Measurements from ENCODE around the gene TMEM50B. TPM values are rescaled to one million over a fixed set of nuclear protein-coding genes. Genes with fewer than 3 reads are reported as not detected.

TMEM50B gene
- 67.5 and 88.0 TPM in 2 replicates for total RNA-seq
- 73.1 and 80.9 TPM in 2 replicates for polyA plus RNA-seq

GRCh38 chr21:33479679-33480480, at the start of gene TMEM50B:
Gene TMEM50B (minus strand): TSS chr21:33479974. CDS start chr21:33468885, 11,089 bp downstream.
- Histone ChIP-seq H3K36me3 (replicated peaks; ENCODE audit: insufficient read depth, low read depth) (no peaks in the 10 kb centered on the region), H3K27me3 (no peaks in the 10 kb centered on the region), H3K4me1 (ENCODE audit: insufficient read depth) (peaks cover 7% of the 10 kb centered on the region), H3K79me2 (peaks cover 38% of the 10 kb centered on the region), H2AFZ (peak within 1 kb of the TSS; percentile 95), H3K27ac (peak within 1 kb of the TSS; percentile 93), H3K4me2 (peak within 1 kb of the TSS; percentile 83), H3K9me3 (ENCODE audit: low read depth) (no peaks in the 10 kb centered on the region), H3K9me2 (replicated peaks; ENCODE audit: insufficient read depth) (no peaks in the 10 kb centered on the region), H3K4me3 (peak within 1 kb of the TSS; percentile 80), H4K20me1 (ENCODE audit: insufficient read depth, poor library complexity, severe bottlenecking) (peaks cover 6% of the 10 kb centered on the region)
- 1% methylated on average over 46 of the region's 93 CpGs for WGBS (ENCODE audit: low lambda C conversion rate, missing lambda C conversion rate)
- TF ChIP-seq EZH2phosphoT487 (IDR thresholded peaks at IDR 0.05; ENCODE audit: low read depth, severe bottlenecking, unreplicated experiment) (no peak), CTCF (IDR thresholded peaks at IDR 0.05; ENCODE audit: poor library complexity) (peak; percentile 64)
- DNase-seq (ENCODE audit: low spot score) = peak; percentile 98

GRCh38 chr21:33522953-33523349, 43.2 kb upstream of the TMEM50B start:
- Histone ChIP-seq H3K4me1 (ENCODE audit: insufficient read depth) (no peaks in the 10 kb centered on the region), H4K20me1 (ENCODE audit: insufficient read depth, poor library complexity, severe bottlenecking) (no peaks in the 10 kb centered on the region), H3K4me2 (no peak overlapping the region), H2AFZ (no peak overlapping the region), H3K36me3 (replicated peaks; ENCODE audit: insufficient read depth, low read depth) (no peaks in the 10 kb centered on the region), H3K79me2 (no peaks in the 10 kb centered on the region), H3K27me3 (no peaks in the 10 kb centered on the region), H3K4me3 (no peak overlapping the region), H3K27ac (no peak overlapping the region), H3K9me3 (ENCODE audit: low read depth) (no peaks in the 10 kb centered on the region), H3K9me2 (replicated peaks; ENCODE audit: insufficient read depth) (no peaks in the 10 kb centered on the region)
- no peak for TF ChIP-seq CTCF (IDR thresholded peaks at IDR 0.05; ENCODE audit: poor library complexity)
- TF ChIP-seq EZH2 (IDR thresholded peaks at IDR 0.05; ENCODE audit: borderline replicate concordance) = no peak
- no peak for TF ChIP-seq EZH2phosphoT487 (IDR thresholded peaks at IDR 0.05; ENCODE audit: low read depth, severe bottlenecking, unreplicated experiment)
- DNase-seq (ENCODE audit: low spot score) = no peak
- WGBS (ENCODE audit: low lambda C conversion rate, missing lambda C conversion rate) = 94% methylated on average over 1 of the region's 1 CpG

- Histone ChIP-seq H3K36me3 (replicated peaks; ENCODE audit: insufficient read depth, low read depth) (no peaks in the 10 kb centered on the region), H3K9me2 (replicated peaks; ENCODE audit: insufficient read depth) (no peaks in the 10 kb centered on the region)
These were observed 42.7 kb upstream of the TMEM50B start for GRCh38 chr21:33522297-33522952.

More at GRCh38 chr21:33522297-33522952, 42.7 kb upstream of the TMEM50B start:
- no peak overlapping the region for H3K4me3 ChIP-seq
- H4K20me1 ChIP-seq (ENCODE audit: insufficient read depth, poor library complexity, severe bottlenecking) = no peaks in the 10 kb centered on the region
- WGBS (ENCODE audit: low lambda C conversion rate, missing lambda C conversion rate) = 83% methylated on average over 5 of the region's 5 CpGs
- H3K9me3 ChIP-seq (ENCODE audit: low read depth) = no peaks in the 10 kb centered on the region
- H3K4me1 ChIP-seq (ENCODE audit: insufficient read depth) = no peaks in the 10 kb centered on the region
- TF ChIP-seq EZH2phosphoT487 (IDR thresholded peaks at IDR 0.05; ENCODE audit: low read depth, severe bottlenecking, unreplicated experiment) (no peak), CTCF (IDR thresholded peaks at IDR 0.05; ENCODE audit: poor library complexity) (no peak), EZH2 (IDR thresholded peaks at IDR 0.05; ENCODE audit: borderline replicate concordance) (no peak)
- H3K4me2 ChIP-seq = no peak overlapping the region
- no peak overlapping the region for H2AFZ ChIP-seq
- DNase-seq (ENCODE audit: low spot score) = no peak
- no peaks in the 10 kb centered on the region for H3K79me2 ChIP-seq
- no peak overlapping the region for H3K27ac ChIP-seq
- H3K27me3 ChIP-seq = no peaks in the 10 kb centered on the region

All from hepatocyte (in vitro differentiated cells).